ENCODE data around the gene NEK8. TPM values are rescaled to one million over a fixed set of nuclear protein-coding genes. Genes with fewer than 3 reads are reported as not detected.
"Not testable (repeated sequence)": the region's sequence is repeated elsewhere in the genome, so short reads cannot be mapped to it uniquely, and the experiment has no call there.

Gene NEK8
- total RNA-seq, 1 experiment from 2014 or later = 3.1 TPM

- DNase-seq (ENCODE audit: low spot score) = peak; percentile 64
Observed at GRCh38 chr17:28725660-28726225, 2.8 kb upstream of the NEK8 start.

GRCh38 chr17:28726226-28726626 is 2.4 kb upstream of the NEK8 start, which contains the start of gene TLCD1:
TLCD1 (minus strand) TSS chr17:28726233; CDS start chr17:28726097, 136 bp downstream.
- DNase-seq (ENCODE audit: low spot score) = no peak

- peak; percentile 95 for DNase-seq (ENCODE audit: low spot score)
Observed at GRCh38 chr17:28726627-28727491, 1.7 kb upstream of the NEK8 start.

- DNase-seq (ENCODE audit: low spot score) = no peak
Observed at GRCh38 chr17:28729950-28730330, 1.4 kb downstream of the NEK8 start.

GRCh38 chr17:28733346-28733745 is 4.8 kb downstream of the NEK8 start:
- DNase-seq (ENCODE audit: low spot score) = no peak

GRCh38 chr17:28734712-28735241 is 6.2 kb downstream of the NEK8 start:
- DNase-seq (ENCODE audit: low spot score) = no peak

- no peak for DNase-seq (ENCODE audit: low spot score)
Observed at GRCh38 chr17:28735242-28735722, 6.7 kb downstream of the NEK8 start.

- DNase-seq (ENCODE audit: low spot score) = not testable (repeated sequence)
Observed at GRCh38 chr17:28735913-28736769, 7.6 kb downstream of the NEK8 start.

- DNase-seq (ENCODE audit: low spot score) = no peak
Observed at GRCh38 chr17:28737316-28737715, 8.7 kb downstream of the NEK8 start.

GRCh38 chr17:28737770-28738679 is 9.4 kb downstream of the NEK8 start:
- DNase-seq (ENCODE audit: low spot score) = no peak

- DNase-seq (ENCODE audit: low spot score) = no peak
Observed at GRCh38 chr17:28738680-28739384, 10.2 kb downstream of the NEK8 start.

GRCh38 chr17:28740406-28741357 is 12.1 kb downstream of the NEK8 start:
- DNase-seq (ENCODE audit: low spot score) = no peak

GRCh38 chr17:28741358-28742349 is 13.1 kb downstream of the NEK8 start:
- DNase-seq (ENCODE audit: low spot score) = no peak

- DNase-seq (ENCODE audit: low spot score) = peak; percentile 92
Observed at GRCh38 chr17:28743243-28744103, 14.9 kb downstream of the NEK8 start, which contains the start of gene TRAF4. TRAF4 (plus strand) TSS chr17:28744011; CDS start chr17:28744113, 102 bp downstream.

GRCh38 chr17:28744104-28744971 is 15.8 kb downstream of the NEK8 start:
- no peak for DNase-seq (ENCODE audit: low spot score)
